ENCODE results near the gene AMBP. TPM values are rescaled to one million over a fixed set of nuclear protein-coding genes. Genes with fewer than 3 reads are reported as not detected.

The AMBP gene
- total RNA-seq, 2 donors from 2014 or later, result 1.5 to 5.7 TPM

- intact Hi-C loops (cut with DNase I), result no loop called here
- Histone ChIP-seq H3K27ac (no peak overlapping the region), H3K4me1 (no peaks in the 10 kb centered on the region), H3K9ac (ENCODE audit: low read depth in 2 of 2, low read length in 2 of 2) (no peak overlapping the region), H3K27me3 (no peaks in the 10 kb centered on the region), H3K4me3 (no peak overlapping the region), H3K36me3 (no peaks in the 10 kb centered on the region), H3K9me3 (no peaks in the 10 kb centered on the region)
- TF ChIP-seq, protein P1, sequence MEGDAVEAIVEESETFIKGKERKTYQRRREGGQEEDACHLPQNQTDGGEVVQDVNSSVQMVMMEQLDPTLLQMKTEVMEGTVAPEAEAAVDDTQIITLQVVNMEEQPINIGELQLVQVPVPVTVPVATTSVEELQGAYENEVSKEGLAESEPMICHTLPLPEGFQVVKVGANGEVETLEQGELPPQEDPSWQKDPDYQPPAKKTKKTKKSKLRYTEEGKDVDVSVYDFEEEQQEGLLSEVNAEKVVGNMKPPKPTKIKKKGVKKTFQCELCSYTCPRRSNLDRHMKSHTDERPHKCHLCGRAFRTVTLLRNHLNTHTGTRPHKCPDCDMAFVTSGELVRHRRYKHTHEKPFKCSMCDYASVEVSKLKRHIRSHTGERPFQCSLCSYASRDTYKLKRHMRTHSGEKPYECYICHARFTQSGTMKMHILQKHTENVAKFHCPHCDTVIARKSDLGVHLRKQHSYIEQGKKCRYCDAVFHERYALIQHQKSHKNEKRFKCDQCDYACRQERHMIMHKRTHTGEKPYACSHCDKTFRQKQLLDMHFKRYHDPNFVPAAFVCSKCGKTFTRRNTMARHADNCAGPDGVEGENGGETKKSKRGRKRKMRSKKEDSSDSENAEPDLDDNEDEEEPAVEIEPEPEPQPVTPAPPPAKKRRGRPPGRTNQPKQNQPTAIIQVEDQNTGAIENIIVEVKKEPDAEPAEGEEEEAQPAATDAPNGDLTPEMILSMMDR (IDR thresholded peaks at IDR 0.05), result no peak
- peak; percentile 9 for DNase-seq
These were observed 23.0 kb downstream of the AMBP start for GRCh38 chr9:114055061-114055460.

- peak; percentile 10 for DNase-seq
- no peak overlapping the region for H3K27ac ChIP-seq
- H3K27me3 ChIP-seq, result no peaks in the 10 kb centered on the region
- no peaks in the 10 kb centered on the region for H3K36me3 ChIP-seq
- intact Hi-C loops (cut with DNase I), result no loop called here
- no peaks in the 10 kb centered on the region for H3K9me3 ChIP-seq
- TF ChIP-seq, protein P1 (IDR thresholded peaks at IDR 0.05), result no peak
- H3K4me3 ChIP-seq, result no peak overlapping the region
- H3K4me1 ChIP-seq, result no peaks in the 10 kb centered on the region
- H3K9ac ChIP-seq (ENCODE audit: low read depth in 2 of 2, low read length in 2 of 2), result no peak overlapping the region
These were observed 23.9 kb downstream of the AMBP start for GRCh38 chr9:114054191-114054690.

DNA sequence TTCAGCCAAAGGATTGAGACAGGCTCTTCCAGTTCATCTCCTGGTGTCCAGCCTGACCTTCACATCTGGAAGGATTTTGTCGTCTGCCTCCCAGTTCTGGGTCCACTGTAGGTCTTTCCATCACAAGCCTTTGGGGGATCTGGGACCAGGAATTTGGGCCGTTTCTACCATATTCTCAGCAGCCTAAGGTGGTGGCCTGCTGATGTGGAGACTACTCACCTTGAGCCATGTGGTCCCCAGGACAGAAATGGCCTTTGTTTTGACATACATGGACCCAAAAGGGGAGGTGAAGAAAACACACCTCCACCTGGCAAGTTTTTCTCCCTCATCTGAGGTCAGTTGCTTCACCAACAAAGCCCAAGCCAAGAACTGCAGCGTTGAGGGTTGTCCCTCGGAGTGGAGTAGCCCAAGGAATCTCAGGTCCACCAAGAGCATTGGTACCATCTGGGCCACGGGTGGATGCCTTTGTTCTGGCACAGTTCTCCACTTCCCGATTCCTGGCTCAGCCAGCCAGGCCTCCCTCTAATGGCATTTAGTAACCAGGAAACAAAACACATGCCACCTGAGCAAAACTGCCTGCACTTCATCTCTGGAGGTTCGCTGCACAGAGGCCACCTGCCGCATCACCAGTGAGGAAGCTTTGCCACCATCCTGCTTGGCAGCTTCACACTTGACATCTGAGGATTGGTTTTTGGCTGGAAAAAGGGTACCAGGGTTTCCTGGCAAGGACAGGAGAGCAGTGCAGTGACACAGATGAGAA, 24.7 kb downstream of the AMBP start:
- Histone ChIP-seq H3K9ac (ENCODE audit: low read depth in 2 of 2, low read length in 2 of 2) (no peak overlapping the region), H3K36me3 (no peaks in the 10 kb centered on the region), H3K27me3 (no peaks in the 10 kb centered on the region), H3K9me3 (no peaks in the 10 kb centered on the region), H3K4me3 (no peak overlapping the region), H3K27ac (no peak overlapping the region), H3K4me1 (no peaks in the 10 kb centered on the region)
- peak; percentile 18 for DNase-seq
- TF ChIP-seq, protein P1 (IDR thresholded peaks at IDR 0.05), result no peak
- intact Hi-C loops (cut with DNase I), result no loop called here

DNA sequence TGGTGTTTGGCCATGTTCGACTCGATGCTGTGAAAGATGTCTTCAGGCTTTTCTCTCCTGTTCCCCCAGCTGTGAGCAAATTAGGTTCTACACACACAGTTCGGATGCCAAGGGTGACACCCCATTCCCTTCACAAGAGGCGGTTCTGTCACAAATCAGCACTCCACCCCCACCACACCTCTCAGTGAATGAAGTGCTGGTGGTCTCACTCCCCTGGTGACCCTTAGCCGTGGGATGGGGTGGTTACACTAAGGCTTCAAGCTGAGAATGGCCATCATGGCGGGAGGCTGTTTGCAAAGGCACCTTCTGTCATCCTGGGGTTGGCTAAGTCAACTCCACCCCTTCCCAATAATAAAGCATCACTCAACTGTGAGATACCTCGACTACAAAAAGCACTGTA, 26.4 kb downstream of the AMBP start:
- Histone ChIP-seq H3K27me3 (no peaks in the 10 kb centered on the region), H3K9me3 (no peaks in the 10 kb centered on the region), H3K36me3 (no peaks in the 10 kb centered on the region), H3K9ac (ENCODE audit: low read depth in 2 of 2, low read length in 2 of 2) (no peak overlapping the region), H3K27ac (no peak overlapping the region), H3K4me3 (no peak overlapping the region), H3K4me1 (no peaks in the 10 kb centered on the region)
- TF ChIP-seq, protein P1 (IDR thresholded peaks at IDR 0.05), result no peak
- DNase-seq, result peak; percentile 13
- intact Hi-C loops (cut with DNase I), result no loop called here

DNA sequence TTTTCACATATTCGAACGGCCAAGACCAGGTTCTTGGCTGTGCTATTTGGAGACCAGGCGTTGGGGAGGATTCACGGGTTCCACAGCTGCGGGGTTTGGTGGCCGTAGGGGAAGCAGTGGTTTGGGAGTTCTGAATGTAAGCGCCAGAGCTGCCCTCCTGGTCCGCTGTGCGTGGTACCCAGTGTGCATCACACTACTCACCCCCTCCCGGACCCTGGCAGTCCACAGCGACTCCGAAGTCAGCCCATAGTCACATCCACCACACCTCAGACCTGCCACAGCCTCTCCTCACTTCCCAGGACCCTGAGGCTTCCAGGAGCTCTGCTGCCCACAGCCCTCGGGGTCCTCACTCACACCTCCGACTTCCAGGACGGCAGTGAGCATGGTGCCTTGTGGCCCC, 26.8 kb downstream of the AMBP start:
- DNase-seq, result no peak
- no peaks in the 10 kb centered on the region for H3K4me1 ChIP-seq
- H3K36me3 ChIP-seq, result no peaks in the 10 kb centered on the region
- no peak overlapping the region for H3K4me3 ChIP-seq
- no peaks in the 10 kb centered on the region for H3K9me3 ChIP-seq
- no peak overlapping the region for H3K9ac ChIP-seq (ENCODE audit: low read depth in 2 of 2, low read length in 2 of 2)
- no peak overlapping the region for H3K27ac ChIP-seq
- H3K27me3 ChIP-seq, result no peaks in the 10 kb centered on the region
- intact Hi-C loops (cut with DNase I), result no loop called here
- TF ChIP-seq, protein P1 (IDR thresholded peaks at IDR 0.05), result no peak

Data from colonic mucosa (tissue), 4 donors.